IPS-NIHi11 (cell line): Measurements from ENCODE around the gene EZR.

Experiments
- DNase-seq: peaks from one replicate; pipeline ENCODE4 v3.0.0; 2012; ENCODE audit warnings: mixed read lengths, low spot score

Gene EZR

DNA sequence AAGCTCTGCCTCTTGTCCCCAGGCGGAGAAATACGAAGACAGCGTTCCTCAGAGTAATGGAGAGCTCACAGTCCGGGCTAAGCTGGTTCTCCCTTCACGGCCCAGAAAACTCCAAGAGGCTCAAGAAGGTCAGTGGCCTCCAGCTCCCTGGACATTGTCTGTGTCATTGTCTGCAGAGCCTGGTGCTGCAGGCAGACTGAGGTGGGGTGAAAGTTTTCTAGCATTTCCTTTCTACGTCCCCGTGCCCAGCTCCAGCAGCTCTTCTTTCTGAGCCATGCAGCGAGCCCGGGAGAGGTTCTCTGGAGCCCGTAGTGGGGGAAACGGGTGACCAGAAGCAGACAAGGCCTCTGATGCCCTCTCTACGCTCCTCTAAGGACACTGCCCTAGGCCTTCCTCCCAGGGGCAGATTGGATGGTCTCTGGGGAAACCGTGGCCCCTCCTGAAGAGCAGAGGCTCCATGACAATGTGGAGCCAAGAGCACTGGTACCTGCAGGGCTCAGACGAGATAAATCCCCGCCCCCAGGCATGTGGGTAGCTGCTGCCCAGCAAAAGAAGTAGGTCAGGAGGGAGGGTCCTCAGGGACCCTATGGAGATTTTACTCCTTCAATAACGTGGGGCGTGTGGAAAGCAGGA lies 58.4 kb downstream of the EZR start:
- no peak for DNase-seq

DNA sequence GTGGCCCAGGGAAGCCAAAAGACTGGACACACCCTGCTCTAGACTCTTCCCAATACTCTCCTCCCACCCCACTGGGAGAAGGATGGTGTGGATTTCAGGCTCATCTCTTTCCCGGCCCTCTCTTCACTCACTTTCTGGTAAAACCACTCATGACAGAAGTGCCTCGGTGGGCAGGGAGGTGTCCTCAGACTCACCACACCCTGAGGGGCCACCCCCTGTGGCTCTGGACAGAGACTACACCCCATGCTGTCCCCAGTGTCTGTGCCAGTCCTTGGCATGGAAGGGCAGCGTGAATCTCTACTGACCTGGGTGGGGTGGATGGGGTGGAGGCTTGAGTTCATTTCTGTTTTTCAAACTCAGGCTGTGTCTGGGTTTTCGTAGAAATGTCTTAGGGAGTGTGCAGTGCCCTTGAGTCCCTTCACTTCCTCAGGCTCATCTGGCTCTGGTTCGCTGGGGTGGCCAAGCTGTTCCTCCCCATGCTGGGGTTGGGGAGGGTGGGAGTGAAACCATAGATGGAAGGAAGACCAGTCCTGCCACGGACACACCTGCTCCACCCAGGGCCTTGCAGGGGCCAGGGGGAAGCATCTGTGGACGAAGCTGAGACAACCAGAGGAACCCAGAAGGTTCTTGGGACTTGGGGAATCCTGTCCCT lies 59.1 kb downstream of the EZR start:
- no peak for DNase-seq

DNA sequence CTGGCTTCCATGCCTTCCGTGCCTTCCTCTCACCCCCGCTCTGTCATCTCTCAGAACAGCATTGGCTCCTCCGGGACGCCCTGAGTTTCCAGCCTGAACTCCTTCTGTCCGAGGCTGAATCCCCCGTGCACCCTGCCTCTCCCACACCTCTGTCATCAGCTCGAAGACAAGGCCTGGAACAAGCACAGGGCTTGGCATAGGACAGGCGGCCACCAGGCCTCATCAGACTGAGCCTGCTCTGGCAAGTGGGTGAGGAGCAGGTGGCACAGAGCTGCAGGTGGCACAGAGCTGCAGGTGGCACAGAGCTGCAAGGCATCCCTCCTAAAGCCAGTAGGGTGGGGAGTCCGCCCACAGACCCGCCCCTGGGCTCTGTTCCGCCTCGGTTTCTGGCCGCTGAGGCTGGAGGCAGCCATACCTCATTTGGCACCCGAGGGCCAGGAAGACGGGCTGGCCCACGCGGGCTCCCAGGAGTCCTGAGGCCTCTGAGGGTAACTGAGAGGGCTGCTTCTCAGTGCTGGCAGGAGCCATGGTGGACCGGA lies 60.2 kb downstream of the EZR start:
- DNase-seq: no peak

DNA sequence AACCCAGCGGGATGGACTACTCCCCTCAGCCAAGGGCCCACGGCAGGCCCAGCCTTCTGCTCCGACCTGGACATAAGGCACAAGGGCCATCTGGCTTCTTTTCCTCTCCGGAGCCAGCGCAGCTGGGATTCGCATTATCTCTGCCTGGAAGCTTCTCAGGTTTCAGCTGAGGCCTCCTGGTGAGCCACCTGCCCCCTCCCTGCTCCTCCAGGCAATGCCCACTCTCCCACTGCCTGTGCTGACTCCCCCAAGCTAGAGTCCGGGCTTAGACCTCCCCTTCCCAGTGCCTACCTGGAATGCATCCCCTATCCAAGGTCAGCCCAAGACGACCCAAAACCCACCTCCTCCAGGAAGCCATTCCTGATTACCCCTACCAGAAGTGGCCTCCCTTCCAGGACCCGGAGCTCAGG lies 60.7 kb downstream of the EZR start:
- peak; percentile 65 for DNase-seq

DNA sequence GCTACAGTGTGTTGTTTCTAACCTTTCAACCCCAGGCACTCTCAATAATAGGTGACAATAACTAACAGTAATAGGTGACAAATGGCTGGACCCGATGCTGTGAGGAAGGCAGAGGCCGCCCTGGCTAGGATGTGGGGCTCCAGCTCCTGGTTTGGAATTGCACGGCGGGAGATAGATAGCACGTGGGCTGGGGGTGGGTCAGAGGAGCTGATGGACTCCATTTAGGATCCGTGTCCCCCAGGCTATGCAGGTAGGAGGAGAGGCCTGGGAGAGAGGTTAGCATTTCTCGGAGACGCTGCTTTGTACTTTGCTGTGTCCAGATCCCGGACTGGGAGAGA lies 61.4 kb downstream of the EZR start:
- DNase-seq: no peak

DNA sequence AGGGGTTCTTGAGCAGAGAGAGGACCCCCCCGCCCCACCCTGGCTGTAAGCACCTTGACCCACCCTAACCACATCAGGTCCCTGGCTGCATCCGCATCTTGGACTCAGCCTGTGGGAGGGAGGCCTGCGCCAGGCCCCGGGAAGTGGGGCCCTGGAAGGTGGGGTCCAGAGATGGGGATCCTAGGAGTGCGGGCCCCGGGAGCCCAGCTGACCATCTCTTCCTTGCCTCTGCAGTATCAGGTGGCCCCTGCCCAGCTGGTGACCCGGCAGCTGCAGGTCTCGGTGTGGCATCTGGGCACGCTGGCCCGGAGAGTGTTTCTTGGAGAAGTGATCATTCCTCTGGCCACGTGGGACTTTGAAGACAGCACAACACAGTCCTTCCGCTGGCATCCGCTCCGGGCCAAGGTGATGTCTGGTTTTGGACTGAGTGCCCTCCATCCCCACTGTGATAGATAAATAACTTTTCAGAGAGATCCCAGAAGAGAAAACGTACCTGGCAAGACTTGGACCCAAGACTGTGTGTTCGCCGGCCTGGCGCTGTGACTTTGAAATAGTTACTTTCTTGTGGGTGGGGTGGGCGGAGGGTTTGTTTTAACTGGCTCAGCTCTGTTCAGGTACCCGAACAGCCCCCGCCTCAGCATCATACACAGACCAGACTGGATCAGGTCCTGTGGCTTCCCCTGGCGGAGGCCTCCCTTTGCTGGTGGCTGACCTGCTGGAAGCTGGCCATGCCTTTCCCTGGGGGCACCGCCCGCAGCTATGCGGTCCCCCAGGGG lies 62.0 kb downstream of the EZR start:
- DNase-seq: no peak

DNA sequence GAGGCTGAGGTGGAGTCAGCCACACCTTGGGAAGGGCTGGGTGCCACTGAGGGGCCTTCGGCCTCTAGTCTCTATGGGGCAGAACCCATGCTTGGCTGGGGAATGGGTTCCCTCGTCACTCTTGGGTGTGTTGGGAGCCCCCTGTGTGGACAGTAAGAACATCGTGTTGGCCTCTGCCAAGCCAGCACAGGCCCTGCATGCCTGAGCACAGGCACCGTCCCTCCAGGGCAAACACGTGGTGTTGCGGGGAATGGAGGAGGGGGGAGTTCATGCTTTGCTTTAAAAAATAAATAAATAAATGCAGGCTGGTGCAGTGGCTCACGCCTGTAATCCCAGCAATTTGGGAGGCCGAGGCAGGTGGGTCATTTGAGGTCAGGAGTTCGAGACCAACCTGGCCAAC lies 63.0 kb downstream of the EZR start:
- DNase-seq: no peak

DNA sequence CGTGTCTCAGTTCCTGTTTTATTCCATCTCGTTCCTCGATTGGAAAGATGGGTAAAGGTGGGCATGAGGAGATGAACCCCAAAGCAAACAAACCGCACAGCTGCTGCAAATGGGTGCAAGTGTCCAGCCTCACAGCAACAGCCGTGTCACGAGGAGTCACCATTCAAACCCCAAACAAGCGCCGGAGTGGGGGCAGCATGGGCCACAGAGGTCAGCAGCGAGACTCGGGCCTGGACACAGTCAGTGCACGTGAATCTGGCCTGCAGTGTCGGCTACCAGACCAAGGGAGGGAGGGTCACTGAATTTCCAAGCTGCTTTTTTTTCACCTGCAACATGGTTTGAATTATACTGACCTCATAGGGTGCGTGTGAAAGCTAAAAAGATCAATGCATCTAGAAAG lies 63.5 kb downstream of the EZR start:
- no peak for DNase-seq

DNA sequence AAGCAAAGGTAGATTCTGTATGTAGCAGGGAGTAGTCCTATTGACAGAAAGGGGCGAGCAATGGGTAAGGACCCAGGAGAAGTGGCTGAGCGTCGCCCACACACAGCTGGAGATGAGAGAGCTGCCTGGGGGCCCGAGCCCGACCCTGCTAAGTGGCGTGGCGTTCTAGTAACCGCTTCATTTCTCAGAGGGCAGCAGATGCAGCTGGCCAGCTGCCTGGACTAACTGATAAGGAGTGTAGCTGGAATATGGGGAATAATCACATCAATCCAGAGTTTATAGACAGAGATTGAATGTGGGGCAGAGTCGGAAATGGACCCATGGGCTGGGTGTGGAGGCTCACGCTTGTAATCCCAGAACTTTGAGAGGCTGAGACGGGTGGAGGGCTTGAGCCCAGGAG lies 64.4 kb downstream of the EZR start:
- DNase-seq: no peak

DNA sequence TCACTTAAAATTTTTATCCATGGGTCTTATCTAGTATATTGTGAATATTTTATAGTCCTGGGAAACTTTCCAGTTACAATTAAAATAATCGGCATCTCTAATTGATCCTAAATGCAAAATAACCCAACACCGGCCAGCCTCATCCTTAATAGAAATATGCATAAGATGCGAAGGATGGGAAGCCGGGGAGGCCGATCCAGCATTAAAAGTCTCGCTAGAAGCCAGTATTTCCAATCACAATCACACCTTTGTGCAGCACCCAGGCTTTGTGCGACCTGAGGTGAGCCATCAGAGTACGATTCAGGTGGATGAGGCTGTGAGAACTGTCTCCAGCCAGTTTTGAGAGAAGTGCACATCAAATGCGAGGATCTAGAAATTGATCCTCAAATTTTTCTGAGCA lies 65.4 kb downstream of the EZR start:
- no peak for DNase-seq

DNA sequence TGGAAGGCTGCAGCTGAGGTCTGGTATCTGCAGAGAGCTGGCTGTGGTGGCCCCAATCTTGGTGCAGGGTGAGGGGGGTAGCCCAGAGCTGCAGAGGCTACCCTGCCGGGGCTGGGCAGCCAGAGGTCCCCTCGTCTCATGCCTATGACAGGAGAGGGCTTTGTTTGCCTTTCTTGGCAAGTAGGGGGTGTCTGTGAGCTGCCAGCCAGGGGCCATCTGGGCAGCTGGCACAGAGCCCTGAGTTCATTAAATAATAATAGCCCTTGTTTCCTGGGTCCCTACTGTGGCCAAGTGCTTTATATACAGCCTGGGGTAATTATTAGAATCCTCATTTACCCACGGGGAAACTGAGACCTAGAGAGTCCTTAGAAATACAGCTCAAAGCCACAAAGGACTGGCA lies 66.6 kb downstream of the EZR start:
- peak; percentile 61 for DNase-seq

DNA sequence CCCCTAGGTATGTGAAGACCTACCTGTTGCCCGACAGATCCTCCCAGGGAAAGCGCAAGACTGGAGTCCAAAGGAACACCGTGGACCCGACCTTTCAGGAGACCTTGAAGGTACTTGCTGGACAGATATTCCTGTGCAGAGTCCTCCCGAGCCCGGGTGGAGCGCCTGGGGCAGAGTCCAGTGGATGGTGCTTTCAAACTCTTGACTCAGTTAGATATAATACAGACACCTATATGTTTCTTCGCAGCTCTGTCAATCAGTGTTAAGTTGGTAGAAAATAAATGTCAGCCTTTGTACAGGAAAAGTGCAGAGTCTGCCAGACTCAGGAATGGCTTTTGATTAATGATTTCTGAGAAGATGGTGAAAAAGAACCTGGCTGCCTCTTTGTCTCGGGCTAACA lies 67.2 kb downstream of the EZR start:
- DNase-seq: no peak

DNA sequence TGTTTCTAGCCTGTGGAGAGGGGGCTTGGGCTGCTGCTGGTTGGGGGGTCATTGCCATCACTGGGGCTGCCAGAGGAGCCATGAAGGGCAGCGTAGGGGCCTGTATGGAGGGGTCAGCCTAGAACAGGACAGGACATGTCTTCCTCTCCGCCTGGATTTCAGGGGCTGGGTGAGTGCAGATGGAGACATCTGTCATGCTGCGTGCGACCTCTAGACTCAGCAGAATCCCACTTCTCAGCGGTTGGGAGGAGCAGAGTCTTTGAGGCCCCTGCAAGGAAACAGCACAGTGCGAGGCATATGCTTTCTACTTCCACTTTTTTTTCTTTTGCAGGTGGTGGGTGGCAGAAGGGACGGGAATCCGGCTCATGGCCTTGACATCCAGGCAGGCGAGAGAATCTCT lies 67.9 kb downstream of the EZR start:
- no peak for DNase-seq

DNA sequence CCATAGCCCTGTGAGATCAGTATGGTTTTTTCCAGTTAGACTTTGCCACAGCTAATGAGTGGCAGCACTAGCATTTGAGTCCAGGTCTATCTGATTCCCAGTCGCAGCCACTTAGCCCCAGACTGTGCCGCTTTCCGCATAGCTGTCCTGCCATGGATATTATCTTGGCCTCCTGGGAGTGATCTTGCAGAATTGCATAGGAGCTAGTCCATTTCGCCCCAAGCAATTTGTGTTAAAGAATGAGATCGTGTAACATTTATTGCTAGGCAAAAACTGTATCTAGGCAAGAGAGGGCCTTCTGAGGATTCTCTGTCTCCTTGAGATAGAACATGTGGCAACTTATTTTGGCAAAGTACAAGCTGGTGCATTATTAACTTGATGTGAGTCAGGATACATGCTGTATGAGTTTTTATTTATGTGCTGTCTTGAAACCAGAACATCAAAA lies 74.2 kb downstream of the EZR start:
- DNase-seq: no peak

DNA sequence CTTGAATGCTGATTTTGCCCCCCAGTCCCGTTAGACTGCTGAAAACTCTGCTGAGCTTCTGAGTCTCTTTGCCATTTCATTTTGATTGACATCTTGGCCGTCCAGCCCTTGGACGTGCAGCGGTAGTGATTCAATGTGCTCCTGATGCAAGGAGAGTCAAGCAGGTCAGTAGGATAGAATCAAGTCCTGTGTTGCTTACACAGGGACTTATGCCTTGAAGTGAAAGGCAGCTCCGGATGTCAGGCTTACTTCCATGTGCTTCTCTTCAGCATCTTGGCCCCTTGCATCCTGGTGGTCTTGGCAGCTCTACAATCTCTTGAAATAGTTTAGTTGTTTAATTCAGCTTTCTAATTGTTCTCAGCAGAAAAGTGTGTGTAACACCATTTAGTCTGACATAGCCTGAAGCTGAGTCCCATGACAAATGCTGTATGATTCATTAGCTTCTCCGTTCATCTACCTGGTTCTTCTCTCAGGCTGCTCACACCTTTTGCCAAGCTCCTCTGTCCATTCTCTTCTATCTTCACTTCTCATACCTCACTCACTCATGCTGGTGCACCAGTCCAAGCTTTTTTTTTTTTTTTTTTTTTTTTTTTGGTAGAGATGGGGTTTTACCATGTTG lies 76.0 kb downstream of the EZR start:
- no peak for DNase-seq

DNA sequence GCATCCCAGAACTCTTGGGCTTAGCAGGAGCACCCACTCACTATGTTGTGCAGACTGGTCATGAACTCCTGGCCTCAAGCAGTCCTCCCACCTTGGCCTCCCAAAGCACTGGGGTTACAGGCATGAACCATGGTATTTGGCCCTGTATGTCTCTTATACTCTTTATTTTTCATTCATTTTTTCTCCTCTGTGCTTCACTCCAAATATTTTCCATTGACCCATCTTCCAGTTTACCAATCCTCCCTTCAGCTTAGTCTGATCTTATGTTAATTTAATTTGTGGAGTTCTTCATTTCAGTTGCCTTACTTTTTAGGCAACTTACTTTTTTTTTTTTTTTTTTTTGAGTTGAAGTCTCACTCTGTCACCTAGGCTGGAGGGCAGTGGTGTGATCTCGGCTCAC lies 79.5 kb downstream of the EZR start:
- DNase-seq: no peak

DNA sequence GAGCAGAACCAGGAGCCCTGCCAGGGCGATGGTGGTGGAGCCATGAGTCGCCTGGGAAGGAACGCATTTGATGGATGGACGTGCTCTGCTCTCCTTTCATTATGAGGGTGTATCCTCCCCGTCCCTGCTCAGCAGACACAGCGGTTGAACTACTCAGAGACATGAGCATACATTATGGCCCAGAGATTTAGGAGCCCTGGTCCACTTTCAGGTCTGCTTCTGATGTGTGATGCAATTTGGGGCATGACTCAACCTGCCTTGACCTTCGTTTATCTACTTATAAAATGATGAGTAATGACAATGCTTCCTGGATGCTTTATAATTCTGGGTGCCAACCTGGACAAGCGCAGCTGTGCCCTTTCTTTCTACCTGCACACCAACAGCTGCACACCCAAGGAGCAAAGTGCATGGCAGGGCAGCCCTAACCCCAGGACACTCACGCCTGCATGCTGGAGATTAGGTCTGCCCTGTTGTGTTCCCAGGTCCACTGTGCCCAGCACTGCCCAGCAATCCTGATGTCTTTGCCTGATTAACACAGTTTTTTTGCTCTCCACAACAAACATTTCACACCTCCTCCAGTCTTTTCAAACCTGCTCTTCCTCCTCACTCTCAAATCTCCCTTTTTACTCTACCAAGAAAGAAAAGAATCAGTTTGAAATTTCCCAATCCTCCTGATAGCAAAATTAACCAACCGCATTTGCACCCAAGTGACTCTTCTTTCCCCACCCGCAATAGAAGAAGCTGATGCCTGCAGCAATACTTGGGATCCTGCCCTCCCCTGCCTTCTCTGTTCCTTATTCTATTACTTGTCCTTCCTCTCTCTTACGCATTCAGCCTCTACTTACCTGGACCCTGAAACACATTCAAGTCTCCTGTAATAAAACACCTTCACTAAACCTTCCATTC lies 81.2 kb downstream of the EZR start:
- no peak for DNase-seq

DNA sequence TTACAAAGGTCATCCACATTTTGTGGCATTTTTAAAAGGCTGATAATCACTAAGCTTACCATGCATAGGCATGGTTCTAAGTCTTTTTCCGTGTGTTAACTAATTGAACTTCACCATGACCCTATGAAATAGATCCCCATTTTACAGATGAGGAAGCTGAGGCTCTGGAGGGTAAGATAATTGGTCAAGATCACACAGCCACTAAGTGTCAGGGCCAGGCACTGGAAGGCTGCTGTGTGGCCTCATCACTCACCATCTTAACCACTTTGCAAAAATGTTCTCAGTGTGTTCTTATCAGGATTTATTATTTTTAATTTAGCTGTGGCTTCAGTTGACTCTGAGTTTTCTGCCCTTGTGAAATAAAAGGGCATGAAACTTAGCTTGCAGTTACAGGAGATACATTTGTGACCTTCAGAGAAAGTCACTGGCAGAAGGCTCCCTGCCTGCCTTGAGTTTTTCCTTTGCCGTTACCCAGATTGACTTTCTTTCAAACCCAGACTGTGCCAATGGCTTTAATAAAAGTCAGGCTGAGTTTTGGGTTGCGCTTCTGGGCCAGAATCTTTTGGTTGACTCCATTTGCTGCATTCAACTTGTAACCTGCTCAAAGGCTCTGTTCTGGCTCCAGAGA lies 82.0 kb downstream of the EZR start:
- no peak for DNase-seq

DNA sequence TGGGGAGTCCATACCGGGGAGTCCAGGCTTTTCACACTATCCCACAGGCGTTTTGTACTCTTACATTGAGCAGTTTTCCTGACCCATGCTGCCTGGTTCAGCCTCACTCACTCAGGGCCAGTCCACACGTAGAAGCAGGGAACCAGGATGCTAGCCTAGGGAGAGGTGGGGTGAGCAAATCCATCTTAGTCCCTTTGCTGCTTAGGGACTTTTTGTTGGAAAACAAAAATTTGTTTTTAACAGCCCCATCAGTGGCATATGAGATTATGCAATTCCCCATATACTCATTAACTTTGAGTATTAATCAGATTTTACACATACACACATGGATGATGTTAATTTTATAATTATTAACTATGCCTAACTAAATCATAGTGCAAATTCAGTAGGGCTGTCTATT lies 84.2 kb downstream of the EZR start:
- no peak for DNase-seq

DNA sequence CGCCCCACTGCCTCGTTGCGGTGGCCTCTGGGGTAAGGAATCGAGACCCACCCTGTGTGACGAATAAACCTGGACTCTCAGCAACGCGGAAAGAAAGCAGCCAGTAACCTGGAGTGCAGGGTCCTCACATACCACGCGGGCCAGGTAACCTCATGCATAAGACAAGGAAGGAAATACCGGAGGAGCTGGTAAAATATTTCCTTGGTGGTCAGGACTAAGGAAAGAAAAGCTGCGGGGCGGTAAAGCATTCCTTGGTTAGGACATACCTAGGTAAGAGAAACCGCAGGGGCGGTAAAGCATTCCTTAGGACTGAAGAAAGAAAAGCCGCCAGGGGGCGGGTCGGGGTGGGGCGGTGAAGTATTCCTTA lies 88.6 kb downstream of the EZR start:
- DNase-seq: no peak

DNA sequence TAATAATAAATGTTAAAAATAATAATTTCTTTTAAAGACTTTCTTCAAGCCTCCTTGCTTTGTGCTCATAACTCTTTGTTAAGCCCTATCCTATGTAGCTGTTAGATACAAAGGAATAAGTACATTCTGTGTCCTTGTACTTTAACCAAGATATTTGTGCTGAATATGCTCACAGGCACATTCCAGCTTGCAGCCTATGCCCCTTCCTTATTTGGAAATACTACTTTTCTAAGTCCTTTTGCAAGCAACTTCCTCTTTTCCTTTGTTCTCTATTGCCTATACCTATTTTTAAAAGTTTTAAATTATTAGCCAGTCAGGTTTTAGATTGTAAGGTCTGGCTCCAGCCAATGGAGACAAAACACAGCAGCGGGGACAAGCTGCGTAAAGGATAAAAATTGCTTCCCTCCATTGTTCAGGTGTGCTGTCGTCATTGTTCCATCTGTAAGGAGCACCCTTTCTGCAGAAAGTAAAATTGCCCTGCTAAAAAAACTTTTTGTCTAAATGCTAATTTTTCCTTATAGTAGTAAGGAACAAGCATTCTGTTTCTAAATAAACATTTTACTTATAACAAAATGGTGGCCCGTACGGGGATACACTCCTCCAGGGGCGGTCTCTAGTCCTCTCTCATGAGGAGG lies 89.1 kb downstream of the EZR start:
- no peak for DNase-seq
